SKM-1 (cell line): ENCODE measurements around the gene ITGA2B.
"Not testable (repeated sequence)": the region's sequence is repeated elsewhere in the genome, so short reads cannot be mapped to it uniquely, and the experiment has no call there.

ENCODE experiments used
- DNase-seq: peaks from one replicate; lab custom pipeline; 2025; ENCODE audit not compliant: unreplicated experiment; lab: John Stamatoyannopoulos, UW

The ITGA2B gene

DNA sequence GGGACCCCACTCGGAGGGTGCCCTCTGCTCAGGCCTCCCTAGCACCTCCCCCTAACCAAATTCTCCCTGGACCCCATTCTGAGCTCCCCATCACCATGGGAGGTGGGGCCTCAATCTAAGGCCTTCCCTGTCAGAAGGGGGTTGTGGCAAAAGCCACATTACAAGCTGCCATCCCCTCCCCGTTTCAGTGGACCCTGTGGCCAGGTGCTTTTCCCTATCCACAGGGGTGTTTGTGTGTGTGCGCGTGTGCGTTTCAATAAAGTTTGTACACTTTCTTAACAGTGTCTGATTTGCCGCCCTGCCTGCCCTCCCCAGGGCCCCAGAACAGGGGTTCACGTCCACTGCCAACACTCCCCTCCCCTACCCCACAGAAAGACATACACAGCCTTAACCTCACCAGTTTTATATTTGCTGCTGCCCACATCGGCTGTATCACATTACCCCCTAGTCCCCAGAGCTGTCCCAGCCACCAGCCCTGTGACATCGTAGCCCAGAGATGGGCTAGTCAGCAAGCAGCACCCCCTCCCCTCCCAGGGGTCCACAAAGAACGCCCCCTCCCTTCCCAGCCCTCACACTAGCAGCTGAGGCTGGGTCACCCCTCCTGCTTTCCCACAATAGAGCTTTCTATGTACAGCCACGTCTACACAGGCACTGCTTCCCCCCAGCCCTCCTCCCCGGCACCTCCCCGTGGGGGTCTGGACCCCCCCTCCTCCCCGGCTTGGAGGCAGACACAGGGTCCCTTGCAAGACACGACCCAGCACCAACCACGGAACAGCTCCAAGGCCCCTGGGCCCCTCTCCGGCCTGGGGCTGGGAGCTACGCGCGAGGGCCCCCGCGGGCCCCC, 36.4 kb downstream of the ITGA2B start:
- DNase-seq, result no peak

DNA sequence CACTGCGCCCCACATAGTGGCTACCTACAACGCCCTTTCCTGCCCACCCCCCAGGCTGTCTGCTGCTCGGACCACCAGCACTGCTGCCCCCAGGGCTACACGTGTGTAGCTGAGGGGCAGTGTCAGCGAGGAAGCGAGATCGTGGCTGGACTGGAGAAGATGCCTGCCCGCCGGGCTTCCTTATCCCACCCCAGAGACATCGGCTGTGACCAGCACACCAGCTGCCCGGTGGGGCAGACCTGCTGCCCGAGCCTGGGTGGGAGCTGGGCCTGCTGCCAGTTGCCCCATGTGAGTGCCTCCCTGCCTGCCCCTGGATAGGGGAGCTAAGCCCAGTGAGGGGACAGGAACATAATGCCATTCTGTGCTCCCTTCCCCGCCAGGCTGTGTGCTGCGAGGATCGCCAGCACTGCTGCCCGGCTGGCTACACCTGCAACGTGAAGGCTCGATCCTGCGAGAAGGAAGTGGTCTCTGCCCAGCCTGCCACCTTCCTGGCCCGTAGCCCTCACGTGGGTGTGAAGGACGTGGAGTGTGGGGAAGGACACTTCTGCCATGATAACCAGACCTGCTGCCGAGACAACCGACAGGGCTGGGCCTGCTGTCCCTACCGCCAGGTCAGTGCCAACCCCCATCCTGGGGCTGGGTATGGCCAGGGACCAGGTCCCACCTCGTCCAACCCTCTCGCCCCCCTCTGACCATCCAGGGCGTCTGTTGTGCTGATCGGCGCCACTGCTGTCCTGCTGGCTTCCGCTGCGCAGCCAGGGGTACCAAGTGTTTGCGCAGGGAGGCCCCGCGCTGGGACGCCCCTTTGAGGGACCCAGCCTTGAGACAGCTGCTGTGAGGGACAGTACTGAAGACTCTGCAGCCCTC, 37.3 kb downstream of the ITGA2B start:
- DNase-seq, result no peak

DNA sequence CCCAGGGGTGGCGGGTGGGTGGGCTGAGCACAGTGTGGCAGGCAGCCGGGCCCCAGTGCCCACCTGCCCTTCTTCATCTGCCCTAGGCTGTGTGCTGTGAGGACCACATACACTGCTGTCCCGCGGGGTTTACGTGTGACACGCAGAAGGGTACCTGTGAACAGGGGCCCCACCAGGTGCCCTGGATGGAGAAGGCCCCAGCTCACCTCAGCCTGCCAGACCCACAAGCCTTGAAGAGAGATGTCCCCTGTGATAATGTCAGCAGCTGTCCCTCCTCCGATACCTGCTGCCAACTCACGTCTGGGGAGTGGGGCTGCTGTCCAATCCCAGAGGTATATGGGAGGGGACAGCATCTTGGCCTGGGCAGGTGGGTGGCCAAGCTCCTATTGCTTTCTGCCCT, 38.0 kb downstream of the ITGA2B start:
- no peak for DNase-seq

DNA sequence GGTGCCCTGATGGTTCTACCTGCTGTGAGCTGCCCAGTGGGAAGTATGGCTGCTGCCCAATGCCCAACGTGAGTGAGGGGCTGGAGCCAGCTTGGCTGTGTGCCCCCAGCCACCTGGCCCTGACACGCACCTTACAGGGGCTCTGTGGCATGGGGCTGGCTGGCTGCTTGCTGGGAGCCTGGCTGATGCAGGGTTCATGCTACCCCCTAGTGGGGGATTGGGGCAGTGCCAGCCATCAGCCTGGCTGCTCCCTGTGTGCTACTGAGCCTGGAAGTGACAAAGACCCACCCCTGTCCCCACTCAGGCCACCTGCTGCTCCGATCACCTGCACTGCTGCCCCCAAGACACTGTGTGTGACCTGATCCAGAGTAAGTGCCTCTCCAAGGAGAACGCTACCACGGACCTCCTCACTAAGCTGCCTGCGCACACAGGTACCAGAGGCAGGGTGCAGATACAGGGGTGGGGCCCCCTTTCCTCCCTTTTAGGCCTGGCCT, 38.7 kb downstream of the ITGA2B start:
- no peak for DNase-seq

DNA sequence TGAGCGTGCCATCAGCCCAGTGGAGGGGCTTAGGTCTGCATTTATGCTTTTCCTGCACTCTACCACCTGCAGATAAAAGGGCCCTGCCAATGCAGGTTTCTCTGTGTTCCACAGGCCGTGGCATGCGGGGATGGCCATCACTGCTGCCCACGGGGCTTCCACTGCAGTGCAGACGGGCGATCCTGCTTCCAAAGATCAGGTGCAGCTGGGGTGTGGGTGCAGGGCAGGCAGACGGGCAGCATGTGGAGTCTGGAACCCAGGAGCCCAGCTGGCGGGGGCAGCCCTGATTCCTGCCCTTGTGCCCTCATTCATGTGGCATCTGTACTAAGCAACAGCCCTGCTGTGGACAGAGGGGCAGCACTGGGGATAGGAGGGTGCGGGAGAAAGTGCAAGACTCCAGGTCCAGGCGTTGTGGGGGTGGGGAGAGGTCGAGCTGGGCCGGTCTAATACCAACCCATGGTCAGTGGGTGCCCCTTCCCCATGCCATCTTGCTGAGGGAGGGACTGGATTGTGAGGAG, 39.8 kb downstream of the ITGA2B start:
- DNase-seq, result no peak

DNA sequence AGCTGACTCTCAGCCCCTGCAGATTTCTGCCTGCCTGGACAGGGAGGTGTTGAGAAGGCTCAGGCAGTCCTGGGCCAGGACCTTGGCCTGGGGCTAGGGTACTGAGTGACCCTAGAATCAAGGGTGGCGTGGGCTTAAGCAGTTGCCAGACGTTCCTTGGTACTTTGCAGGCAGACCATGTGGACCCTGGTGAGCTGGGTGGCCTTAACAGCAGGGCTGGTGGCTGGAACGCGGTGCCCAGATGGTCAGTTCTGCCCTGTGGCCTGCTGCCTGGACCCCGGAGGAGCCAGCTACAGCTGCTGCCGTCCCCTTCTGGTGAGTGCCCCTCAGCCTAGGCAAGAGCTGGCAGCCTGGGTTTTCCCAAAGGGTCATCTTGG, 40.5 kb downstream of the ITGA2B start:
- DNase-seq, result no peak

DNA sequence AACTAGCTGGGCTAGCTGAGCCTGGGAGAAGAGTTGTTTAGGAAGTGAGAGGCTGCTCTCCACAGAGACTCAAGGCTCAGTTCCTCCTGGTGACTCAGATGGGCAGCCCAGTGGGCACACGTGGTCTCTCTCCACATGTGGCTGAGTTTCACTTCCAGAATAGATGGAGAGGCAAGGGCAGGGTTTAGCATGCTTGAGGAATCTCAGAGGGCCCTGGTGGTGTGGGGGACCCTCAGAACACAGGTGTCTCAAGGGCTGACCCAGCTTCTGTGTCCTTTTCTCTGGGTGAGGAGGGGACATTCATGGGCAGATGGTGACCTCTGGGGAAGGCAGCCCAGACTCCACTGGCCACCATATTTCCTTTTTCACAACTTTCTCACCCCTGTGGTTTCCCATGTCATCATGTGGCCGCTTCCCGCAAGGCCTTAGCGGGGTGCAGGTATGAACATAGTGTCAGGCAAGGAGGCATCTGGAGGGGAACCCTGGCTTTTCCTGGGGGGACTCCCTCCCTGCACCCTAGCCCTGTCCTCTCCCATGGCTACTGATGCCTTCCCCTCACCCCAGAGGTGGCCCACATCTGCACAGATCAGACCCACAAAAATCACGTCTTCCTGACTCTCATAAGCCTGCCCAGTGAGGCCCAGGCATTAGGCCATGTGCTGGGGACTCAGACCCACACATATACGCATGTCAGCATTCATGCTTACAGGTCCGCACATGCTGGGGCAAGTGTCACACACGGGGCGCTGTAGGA, 41.0 kb downstream of the ITGA2B start:
- peak; percentile 84 for DNase-seq

DNA sequence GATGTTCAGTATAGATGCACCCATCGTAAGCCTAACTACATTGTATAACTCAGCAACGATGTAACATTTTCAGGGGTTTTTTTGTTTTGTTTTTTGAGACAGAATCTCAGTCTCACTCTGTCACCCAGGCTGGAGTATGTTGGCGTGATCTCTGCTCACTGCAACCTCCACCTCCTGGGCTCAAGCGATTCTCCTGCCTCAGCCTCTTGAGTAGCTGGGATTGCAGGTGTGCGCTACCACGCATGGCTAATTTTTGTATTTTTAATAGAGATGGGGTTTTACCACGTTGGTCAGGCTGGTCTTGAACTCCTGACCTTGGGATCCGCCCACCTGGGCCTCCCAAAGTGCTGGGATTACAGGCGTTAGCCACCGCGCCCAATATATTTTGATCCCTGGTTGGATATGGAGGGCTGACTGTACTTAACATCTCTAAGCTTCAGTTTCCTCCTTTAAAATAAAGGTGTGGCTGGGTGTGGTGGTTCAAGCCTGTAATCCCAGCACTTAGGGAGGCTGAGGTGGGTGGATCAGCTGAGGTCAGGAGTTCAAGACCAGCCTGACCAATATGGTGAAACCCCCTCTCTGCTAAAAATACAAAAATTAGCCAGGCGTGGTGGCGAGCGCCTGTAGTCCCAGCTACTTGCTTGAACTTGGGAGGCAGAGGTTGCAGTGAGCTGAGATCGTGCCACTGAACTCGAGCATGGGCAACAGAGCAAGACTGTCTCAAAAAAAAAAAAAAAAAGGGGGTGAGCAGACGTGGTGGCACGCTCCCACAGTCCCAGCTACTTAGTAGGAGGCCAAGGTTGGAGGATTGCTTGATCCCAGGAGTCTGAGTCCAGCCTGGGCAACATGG, 42.0 kb downstream of the ITGA2B start:
- DNase-seq, result not testable (repeated sequence)

DNA sequence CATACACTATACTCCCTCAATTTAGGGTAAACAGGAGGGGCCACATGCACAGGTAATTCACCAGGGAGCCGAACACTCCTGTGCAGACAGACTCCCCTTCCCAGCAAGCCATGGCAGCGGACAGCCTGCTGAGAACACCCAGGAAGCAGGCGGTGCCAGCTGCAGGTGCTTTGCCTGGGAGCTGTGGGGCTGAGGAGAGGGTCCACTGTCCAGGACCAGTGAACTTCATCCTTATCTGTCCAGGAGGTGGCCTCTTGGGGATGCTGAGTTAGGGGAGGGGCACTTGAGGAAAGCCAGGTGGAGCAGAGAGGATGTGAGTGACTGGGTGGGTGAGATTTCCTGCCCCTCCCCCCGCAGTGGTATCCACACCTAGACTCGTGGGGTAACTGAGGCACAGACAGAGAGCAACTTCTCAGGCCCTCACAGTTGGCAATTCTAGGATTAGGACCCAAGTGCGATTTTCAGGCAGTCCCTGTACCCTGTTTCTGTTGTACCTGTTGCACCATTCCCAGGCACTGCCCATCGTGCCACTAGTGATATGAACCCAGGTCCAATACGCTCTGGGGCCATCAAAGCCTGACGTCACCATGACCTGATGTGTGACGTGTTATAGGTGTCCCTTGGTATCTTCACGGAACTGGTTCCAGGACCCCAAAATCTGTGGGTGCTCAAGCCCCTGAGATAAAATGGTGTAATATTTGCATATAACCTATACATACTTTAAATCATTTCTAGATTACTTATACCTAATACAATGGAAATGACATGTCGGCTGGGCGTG, 43.2 kb downstream of the ITGA2B start:
- DNase-seq, result no peak

DNA sequence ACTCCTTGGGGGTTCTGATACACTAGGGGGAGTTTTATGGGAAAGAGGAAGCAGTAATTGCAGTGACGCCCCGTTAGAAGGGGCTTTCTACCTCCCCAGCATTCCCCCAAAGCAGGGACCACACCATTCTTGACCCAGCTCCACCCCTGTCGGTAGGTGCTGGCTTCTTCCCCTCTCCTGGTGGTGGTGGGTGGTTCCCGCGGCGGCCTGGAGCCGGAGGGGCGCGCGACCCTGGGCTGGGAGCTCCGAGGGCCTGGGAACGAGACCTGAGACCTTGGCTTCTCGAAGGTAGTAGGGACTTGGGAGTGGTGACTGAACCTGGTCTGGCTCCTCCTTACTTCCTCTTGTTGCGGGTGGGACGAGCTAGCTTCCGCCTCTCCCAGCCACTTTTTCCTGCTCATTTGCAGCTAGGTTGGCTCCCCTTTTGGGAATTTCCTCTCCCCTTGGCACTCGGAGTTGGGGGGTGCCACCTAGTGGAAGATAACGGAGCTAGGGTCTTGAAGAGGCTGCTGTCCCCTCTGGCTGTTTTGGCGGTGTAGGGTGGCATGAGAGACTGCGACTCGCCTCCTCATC, 43.9 kb downstream of the ITGA2B start:
- DNase-seq, result peak; percentile 39

DNA sequence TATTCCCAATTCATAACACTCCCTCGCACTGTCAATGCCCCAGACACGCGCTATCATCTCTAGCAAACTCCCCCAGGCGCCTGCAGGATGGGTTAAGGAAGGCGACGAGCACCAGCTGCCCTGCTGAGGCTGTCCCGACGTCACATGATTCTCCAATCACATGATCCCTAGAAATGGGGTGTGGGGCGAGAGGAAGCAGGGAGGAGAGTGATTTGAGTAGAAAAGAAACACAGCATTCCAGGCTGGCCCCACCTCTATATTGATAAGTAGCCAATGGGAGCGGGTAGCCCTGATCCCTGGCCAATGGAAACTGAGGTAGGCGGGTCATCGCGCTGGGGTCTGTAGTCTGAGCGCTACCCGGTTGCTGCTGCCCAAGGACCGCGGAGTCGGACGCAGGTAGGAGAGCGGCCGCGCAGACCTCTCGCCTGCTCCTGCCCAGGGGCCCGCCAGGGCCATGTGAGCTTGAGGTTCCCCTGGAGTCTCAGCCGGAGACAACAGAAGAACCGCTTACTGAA, 44.5 kb downstream of the ITGA2B start, which contains the start of gene GRN:
Gene GRN, plus strand, starts transcription at position 364 of the 515 bp plus-strand sequence. CDS start 3,863 bp downstream, outside the sequence.
- peak; percentile 97 for DNase-seq

DNA sequence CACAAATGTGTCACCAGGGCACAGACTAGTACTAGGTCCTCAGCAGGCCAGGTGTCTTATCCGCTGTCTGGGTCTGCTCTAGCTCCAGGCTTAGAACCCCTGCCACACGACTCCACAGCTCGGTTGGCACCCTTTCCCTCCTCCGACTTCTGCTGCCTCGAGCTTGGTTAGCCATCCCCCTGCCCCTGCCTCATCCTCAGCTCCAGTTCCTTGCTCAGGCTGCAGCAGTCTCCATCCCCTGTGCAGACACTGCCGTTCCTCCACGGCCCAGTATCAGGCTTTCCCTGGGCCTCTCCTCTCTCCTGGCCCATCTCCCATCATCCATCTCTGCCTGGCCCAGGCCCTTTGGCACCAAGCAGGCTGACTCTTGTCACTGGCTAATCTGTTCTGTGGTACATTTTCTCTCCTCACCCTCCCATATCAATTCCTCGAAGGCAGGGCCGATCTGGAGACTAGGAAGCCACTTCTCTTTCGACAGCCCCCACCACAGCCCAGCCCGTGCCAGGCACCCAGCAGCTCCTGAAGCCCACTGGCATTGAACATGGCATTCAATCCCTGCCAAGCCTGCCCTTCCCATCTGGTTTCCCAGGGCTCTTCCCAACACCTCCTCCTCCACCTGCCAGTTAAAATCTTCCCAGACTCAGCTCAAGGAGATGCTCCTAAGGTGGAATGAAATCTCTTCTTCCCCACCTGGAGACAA, 45.8 kb downstream of the ITGA2B start:
- no peak for DNase-seq

DNA sequence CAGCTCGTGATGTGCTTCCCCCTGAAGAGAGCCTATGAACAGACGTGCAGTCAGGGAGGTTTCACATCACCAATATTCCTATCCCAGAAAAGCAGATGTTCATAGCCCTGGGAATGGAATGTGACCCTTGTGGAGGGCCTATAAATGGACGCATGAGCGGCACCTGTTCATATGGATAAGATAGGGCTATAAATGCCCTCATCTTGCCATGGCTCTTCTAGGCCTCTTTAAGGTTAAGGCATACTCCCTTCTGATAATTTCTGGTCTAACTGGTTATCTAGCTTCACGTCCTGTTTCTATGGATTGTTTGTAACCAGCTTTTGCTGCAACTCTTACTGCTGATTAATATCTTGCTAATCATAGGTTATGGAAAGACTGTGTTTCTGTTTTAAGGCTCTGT, 48.9 kb downstream of the ITGA2B start:
- not testable (repeated sequence) for DNase-seq

DNA sequence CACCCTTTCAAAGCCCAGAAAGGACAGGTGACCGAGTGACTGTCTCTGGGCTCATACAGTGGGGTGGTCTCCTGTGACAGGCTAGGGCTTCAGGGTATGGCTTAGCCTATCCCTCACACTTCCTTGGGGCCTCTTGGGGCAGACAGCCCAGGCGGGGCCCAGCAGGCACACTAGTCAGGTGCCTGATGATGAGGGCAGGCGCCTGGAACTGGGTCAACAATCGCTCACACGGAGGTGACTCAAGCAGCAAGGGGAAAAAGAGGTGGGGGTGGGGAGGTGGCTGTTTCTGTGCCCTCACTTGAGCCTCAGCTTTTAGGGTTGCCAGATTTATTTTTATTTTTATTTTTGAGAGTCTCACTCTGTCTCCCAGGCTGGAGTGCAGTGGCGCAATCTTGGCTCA, 50.7 kb downstream of the ITGA2B start:
- no peak for DNase-seq

DNA sequence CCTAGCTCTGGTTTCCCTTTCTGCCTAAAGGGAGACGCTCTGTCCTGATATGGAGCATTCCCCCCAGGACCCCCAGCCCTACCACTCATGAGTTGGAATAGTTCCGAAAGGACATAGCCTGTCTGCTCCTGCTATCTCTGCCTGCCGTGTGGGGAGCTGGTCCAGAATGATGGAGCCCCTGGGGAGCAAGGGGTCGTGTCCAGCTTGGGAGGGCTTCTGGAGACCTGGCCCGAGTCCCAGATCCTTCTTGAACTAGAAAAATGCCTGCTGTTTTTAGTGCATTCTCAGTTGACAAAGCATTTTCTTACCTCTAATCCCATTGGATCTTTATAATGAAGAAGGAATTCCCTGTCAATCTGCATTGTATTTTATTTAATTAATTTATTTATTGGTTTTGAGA, 53.5 kb downstream of the ITGA2B start:
- DNase-seq, result no peak

DNA sequence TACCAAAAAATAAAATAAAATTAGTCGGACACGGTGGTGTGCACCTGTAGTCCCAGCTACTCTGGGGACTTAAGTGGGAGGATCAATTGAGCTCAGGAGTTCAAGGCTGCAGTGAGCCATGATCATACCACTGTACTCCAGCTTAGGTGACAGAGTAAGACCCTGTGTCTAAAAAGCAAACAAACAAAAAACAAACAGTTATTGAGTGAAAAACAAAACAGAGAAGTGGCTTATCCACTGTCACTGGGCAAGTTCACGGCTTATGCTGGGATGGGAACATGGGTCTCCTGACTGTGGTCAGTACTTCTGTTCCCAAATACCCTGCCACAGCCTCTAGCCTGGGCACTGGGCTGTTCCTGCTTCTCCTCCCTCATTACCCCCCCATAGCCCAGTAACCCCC, 53.9 kb downstream of the ITGA2B start:
- no peak for DNase-seq

DNA sequence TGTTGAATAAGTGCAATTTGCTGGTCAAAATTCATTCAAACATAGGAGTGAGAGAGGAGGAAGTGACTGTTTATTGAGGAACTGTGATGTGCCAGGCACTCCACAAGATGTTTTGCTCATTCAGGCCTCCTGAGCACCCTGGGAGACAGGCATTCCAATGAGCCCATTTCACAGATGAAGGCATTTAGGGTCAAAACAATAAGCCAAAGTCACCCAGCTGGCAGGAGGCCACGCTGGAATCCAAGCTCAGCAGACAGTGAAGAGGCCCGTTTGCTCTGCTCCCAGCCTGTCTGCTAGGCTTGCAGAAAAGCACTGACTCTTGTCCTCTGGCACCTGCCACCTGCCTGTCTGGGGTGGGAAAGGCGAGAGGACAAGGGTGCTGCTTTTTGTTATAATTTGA, 54.7 kb downstream of the ITGA2B start:
- DNase-seq, result no peak

DNA sequence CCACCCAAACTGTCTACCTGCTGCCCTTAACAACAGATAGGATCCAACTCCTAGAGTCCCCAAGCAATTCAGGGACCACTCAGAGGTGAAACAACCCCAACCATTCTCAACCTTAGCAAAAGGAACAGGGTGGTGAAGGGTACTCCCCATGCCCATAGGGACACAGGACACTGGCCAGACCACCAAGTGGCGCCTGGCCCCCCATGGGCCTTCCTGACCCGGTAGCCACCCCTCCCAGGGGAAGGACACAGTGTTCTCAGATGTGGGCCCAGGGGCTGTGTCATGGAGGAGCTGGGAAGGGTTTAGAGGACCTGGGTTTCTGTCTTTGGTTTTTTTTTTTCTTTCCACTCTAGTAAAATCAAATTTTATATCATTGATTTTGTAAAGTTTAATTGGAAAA, 55.1 kb downstream of the ITGA2B start:
- DNase-seq, result no peak
